ENCODE measurements around the gene ACAD8. TPM values are rescaled to one million over a fixed set of nuclear protein-coding genes. Genes with fewer than 3 reads are reported as not detected.

ACAD8 gene
- total RNA-seq, 1 donor from 2014 or later = 28.6 TPM

GRCh38 chr11:134246678-134247077, 6.7 kb upstream of the ACAD8 start:
- peaks cover 65 to 86% of the 10 kb centered on the region in 2 donors for H3K36me3 ChIP-seq

DNA sequence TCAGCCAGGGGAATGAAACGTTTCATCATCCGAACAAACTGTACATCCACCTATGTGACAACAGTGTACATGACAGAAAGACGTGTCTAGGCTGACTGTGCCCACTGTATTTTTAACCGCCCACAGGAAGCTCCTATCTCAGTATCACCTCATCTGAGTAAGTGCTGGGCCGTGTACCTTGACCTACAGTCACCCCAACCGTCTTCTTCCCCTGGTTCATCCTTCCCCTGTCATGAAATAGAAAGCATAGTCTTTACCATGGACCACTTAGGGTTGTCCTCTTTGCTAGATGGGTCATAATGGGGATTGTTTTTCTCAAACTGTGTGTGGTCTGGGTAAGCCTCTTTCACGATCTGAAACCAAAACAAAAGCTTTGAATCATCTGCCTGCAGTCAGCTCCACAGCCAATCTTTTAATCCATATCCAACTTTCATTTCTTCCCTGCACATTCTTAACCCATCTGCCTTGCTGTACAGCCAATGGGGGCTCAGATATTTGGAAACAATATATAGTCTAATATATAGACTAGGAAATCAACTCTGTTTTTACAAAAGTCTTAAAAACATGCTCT, 4.4 kb upstream of the ACAD8 start:
- no peak overlapping the region for H3K27ac ChIP-seq
- TF ChIP-seq, protein P1, sequence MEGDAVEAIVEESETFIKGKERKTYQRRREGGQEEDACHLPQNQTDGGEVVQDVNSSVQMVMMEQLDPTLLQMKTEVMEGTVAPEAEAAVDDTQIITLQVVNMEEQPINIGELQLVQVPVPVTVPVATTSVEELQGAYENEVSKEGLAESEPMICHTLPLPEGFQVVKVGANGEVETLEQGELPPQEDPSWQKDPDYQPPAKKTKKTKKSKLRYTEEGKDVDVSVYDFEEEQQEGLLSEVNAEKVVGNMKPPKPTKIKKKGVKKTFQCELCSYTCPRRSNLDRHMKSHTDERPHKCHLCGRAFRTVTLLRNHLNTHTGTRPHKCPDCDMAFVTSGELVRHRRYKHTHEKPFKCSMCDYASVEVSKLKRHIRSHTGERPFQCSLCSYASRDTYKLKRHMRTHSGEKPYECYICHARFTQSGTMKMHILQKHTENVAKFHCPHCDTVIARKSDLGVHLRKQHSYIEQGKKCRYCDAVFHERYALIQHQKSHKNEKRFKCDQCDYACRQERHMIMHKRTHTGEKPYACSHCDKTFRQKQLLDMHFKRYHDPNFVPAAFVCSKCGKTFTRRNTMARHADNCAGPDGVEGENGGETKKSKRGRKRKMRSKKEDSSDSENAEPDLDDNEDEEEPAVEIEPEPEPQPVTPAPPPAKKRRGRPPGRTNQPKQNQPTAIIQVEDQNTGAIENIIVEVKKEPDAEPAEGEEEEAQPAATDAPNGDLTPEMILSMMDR (IDR thresholded peaks at IDR 0.05) = no peak
- H3K36me3 ChIP-seq = peaks cover 44 to 64% of the 10 kb centered on the region in 2 donors
- H3K4me1 ChIP-seq = peaks cover 0 to 4% of the 10 kb centered on the region in 2 donors
- no peaks in the 10 kb centered on the region for H3K9me3 ChIP-seq
- intact Hi-C loops (cut with DNase I) = no loop called here
- no peak overlapping the region for H3K4me3 ChIP-seq
- H3K27me3 ChIP-seq = no peaks in the 10 kb centered on the region
- DNase-seq (ENCODE audit: low spot score in 2 of 2) = no peak

More at GRCh38 chr11:134246678-134247077, 6.7 kb upstream of the ACAD8 start:
- Histone ChIP-seq H3K27me3 (no peaks in the 10 kb centered on the region), H3K9me3 (no peaks in the 10 kb centered on the region), H3K4me1 (no peaks in the 10 kb centered on the region), H3K4me3 (no peak overlapping the region), H3K27ac (no peak overlapping the region)
- TF ChIP-seq, protein P1 (IDR thresholded peaks at IDR 0.05) = no peak
- DNase-seq (ENCODE audit: low spot score in 2 of 2) = no peak
- intact Hi-C loops (cut with DNase I) = no loop called here

- H3K27me3 ChIP-seq = no peaks in the 10 kb centered on the region
- no peaks in the 10 kb centered on the region for H3K9me3 ChIP-seq
- no peak for DNase-seq (ENCODE audit: low spot score in 2 of 2)
- H3K36me3 ChIP-seq = peaks cover 33 to 52% of the 10 kb centered on the region in 2 donors
- H3K4me3 ChIP-seq = no peak overlapping the region
- no peak overlapping the region for H3K27ac ChIP-seq
- TF ChIP-seq, protein P1 (IDR thresholded peaks at IDR 0.05) = no peak
- peaks cover 0 to 15% of the 10 kb centered on the region in 2 donors for H3K4me1 ChIP-seq
- intact Hi-C loops (cut with DNase I) = loop anchor here (5.0 kb wide), 1 partner anchor 298 kb away; no protein-coding TSS in a partner anchor
Observed at GRCh38 chr11:134250246-134250645, 3.1 kb upstream of the ACAD8 start.

GRCh38 chr11:134250675-134251074, 2.7 kb upstream of the ACAD8 start:
- intact Hi-C loops (cut with DNase I) = loop anchor here (5.0 kb wide), 1 partner anchor 298 kb away; no protein-coding TSS in a partner anchor
- Histone ChIP-seq H3K36me3 (peaks cover 29 to 48% of the 10 kb centered on the region in 2 donors), H3K27ac (no peak overlapping the region), H3K27me3 (no peaks in the 10 kb centered on the region), H3K9me3 (no peaks in the 10 kb centered on the region), H3K4me3 (no peak overlapping the region), H3K4me1 (peaks cover 0 to 15% of the 10 kb centered on the region in 2 donors)
- DNase-seq (ENCODE audit: low spot score in 2 of 2) = no peak
- TF ChIP-seq, protein P1 (IDR thresholded peaks at IDR 0.05) = no peak

DNA sequence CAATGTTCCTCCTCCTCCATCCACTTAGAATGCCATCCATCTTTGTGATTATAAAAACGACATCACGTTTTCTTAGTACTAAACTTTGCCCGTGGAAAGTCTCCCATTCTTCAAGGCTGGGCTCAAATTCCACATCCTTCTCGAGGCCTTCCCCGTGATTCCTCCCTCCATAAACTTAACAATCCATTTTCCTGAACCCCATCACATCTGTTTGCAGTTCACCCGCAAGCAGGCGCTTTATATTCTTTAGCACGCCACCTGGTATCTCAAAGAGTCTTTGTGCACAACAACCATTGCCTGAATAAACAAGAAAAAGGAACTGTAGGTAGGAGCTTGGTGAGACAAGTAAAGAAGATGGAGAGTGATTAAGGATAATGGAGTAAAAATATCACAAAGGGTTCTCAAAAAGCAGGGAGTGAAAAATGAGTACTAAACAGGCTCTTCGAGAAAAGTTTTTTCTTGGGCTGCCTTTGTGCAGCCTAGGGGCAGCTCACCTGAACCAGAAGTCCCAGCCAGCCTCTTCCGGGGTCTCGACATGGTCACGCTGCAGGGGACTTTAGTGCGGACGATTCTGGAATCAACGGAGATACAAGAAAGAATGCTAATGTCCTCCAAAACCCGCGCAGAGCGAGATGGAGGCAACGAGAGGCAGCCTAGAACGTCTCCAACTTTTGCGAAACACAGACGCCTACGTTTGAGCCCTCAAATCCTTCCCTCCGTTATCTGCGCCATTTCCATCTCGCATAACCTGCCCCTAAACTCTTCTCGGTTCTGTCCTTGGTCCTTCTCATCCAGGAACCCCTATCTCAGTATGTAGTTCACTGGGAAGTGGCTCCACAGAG, 801 bp upstream of the ACAD8 start:
- H3K36me3 ChIP-seq = peaks cover 14 to 31% of the 10 kb centered on the region in 2 donors

More for the DNA sequence above, 801 bp upstream of the ACAD8 start:
- peak overlapping the region; percentile 20 to 45 for H3K27ac ChIP-seq
- no peak for DNase-seq (ENCODE audit: low spot score in 2 of 2)
- peaks cover 0 to 15% of the 10 kb centered on the region in 2 donors for H3K4me1 ChIP-seq
- TF ChIP-seq, protein P1 (IDR thresholded peaks at IDR 0.05) = no peak
- intact Hi-C loops (cut with DNase I) = loop anchor here (1.0 to 5.0 kb wide), 3 partner anchors 28 to 300 kb away; partner anchors contain the start of genes GLB1L2 and VPS26B
- no peaks in the 10 kb centered on the region for H3K27me3 ChIP-seq
- peak overlapping the region; percentile 82 to 84 for H3K4me3 ChIP-seq
- no peaks in the 10 kb centered on the region for H3K9me3 ChIP-seq
